ENCODE data around the gene JAK2.

JAK2 gene

GRCh38 chr9:4959031-4959430, 26.0 kb upstream of the JAK2 start:
- H3K4me3 ChIP-seq (replicated peaks; ENCODE audit: low read depth, low read length): no peak overlapping the region
- DNase-seq (ENCODE audit: extremely low read depth, insufficient read length): no peak
- no peaks in the 10 kb centered on the region for H3K36me3 ChIP-seq (ENCODE audit: control insufficient read depth, insufficient read depth, low read length)
- no peaks in the 10 kb centered on the region for H3K27me3 ChIP-seq (replicated peaks; ENCODE audit: control insufficient read depth, insufficient read depth, low read length)
- TF ChIP-seq CTCF (IDR thresholded peaks at IDR 0.05; ENCODE audit: insufficient read depth, low read length, poor library complexity, severe bottlenecking): no peak

- Histone ChIP-seq H3K27me3 (replicated peaks; ENCODE audit: control insufficient read depth, insufficient read depth, low read length) (no peaks in the 10 kb centered on the region), H3K36me3 (ENCODE audit: control insufficient read depth, insufficient read depth, low read length) (no peaks in the 10 kb centered on the region), H3K4me3 (replicated peaks; ENCODE audit: low read depth, low read length) (no peak overlapping the region)
- DNase-seq (ENCODE audit: extremely low read depth, insufficient read length): no peak
- TF ChIP-seq CTCF (IDR thresholded peaks at IDR 0.05; ENCODE audit: insufficient read depth, low read length, poor library complexity, severe bottlenecking): no peak
Measured at GRCh38 chr9:4962085-4962484, 23.0 kb upstream of the JAK2 start.

- no peak overlapping the region for H3K4me3 ChIP-seq (replicated peaks; ENCODE audit: low read depth, low read length)
- H3K36me3 ChIP-seq (ENCODE audit: control insufficient read depth, insufficient read depth, low read length): no peaks in the 10 kb centered on the region
- TF ChIP-seq CTCF (IDR thresholded peaks at IDR 0.05; ENCODE audit: insufficient read depth, low read length, poor library complexity, severe bottlenecking): no peak
- no peak for DNase-seq (ENCODE audit: extremely low read depth, insufficient read length)
- no peaks in the 10 kb centered on the region for H3K27me3 ChIP-seq (replicated peaks; ENCODE audit: control insufficient read depth, insufficient read depth, low read length)
Measured at GRCh38 chr9:4964540-4964939, 20.5 kb upstream of the JAK2 start.

GRCh38 chr9:4965174-4965821, 19.8 kb upstream of the JAK2 start:
- TF ChIP-seq CTCF (IDR thresholded peaks at IDR 0.05; ENCODE audit: insufficient read depth, low read length, poor library complexity, severe bottlenecking): no peak
- no peak overlapping the region for H3K4me3 ChIP-seq (replicated peaks; ENCODE audit: low read depth, low read length)
- no peaks in the 10 kb centered on the region for H3K27me3 ChIP-seq (replicated peaks; ENCODE audit: control insufficient read depth, insufficient read depth, low read length)
- H3K36me3 ChIP-seq (ENCODE audit: control insufficient read depth, insufficient read depth, low read length): no peaks in the 10 kb centered on the region
- no peak for DNase-seq (ENCODE audit: extremely low read depth, insufficient read length)

GRCh38 chr9:4967523-4967922, 17.5 kb upstream of the JAK2 start:
- DNase-seq (ENCODE audit: extremely low read depth, insufficient read length): no peak
- H3K36me3 ChIP-seq (ENCODE audit: control insufficient read depth, insufficient read depth, low read length): no peaks in the 10 kb centered on the region
- no peak overlapping the region for H3K4me3 ChIP-seq (replicated peaks; ENCODE audit: low read depth, low read length)
- H3K27me3 ChIP-seq (replicated peaks; ENCODE audit: control insufficient read depth, insufficient read depth, low read length): no peaks in the 10 kb centered on the region
- no peak for TF ChIP-seq CTCF (IDR thresholded peaks at IDR 0.05; ENCODE audit: insufficient read depth, low read length, poor library complexity, severe bottlenecking)

GRCh38 chr9:4969130-4969529, 15.9 kb upstream of the JAK2 start:
- TF ChIP-seq CTCF (IDR thresholded peaks at IDR 0.05; ENCODE audit: insufficient read depth, low read length, poor library complexity, severe bottlenecking): no peak
- no peaks in the 10 kb centered on the region for H3K27me3 ChIP-seq (replicated peaks; ENCODE audit: control insufficient read depth, insufficient read depth, low read length)
- H3K36me3 ChIP-seq (ENCODE audit: control insufficient read depth, insufficient read depth, low read length): no peaks in the 10 kb centered on the region
- no peak for DNase-seq (ENCODE audit: extremely low read depth, insufficient read length)
- no peak overlapping the region for H3K4me3 ChIP-seq (replicated peaks; ENCODE audit: low read depth, low read length)

All from GM06990 (cell line).